NB4 (cell line): Measurements from ENCODE around the gene SLC9C1.

ENCODE experiments used
- POLR2A ChIP-seq: IDR thresholded peaks from 2 replicates; pipeline ENCODE4 v1.6.1; 2011; ENCODE audit warnings: mild to moderate bottlenecking; ENCODE audit not compliant: insufficient read length; ENCODE audit errors: extremely low read depth
- TF ChIP-seq, protein P1 (sequence below): IDR thresholded peaks from one replicate; pipeline ENCODE4 v1.5.1; 2012; ENCODE audit warnings: low read depth, low read length
- TF ChIP-seq, protein P2 (sequence below): IDR thresholded peaks from 2 replicates; pipeline ENCODE4 v1.6.1; 2011; ENCODE audit warnings: low read depth, low read length

DNA sequence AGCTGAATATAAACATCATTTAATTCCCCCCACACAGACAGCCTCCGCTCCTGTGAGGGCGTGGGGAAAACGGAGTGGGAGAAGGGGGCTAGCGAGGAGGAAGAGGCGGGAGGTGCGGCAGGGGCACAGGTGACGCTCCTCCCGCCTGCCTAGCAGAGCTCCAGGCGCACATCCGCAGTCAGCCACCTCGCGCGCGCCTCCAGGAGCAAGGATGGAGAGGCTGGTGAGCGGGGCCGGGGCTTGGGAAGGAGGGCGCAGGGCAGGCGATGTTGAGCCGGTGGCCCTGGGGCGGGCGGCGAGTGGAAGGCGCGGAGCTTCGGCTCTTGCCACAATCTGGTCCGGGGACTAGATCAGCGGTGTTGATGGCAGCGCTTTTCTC, 39.0 kb upstream of the SLC9C1 start, which contains the start of gene CD200:
- TF ChIP-seq POLR2A = no peak
- TF ChIP-seq, protein P1, sequence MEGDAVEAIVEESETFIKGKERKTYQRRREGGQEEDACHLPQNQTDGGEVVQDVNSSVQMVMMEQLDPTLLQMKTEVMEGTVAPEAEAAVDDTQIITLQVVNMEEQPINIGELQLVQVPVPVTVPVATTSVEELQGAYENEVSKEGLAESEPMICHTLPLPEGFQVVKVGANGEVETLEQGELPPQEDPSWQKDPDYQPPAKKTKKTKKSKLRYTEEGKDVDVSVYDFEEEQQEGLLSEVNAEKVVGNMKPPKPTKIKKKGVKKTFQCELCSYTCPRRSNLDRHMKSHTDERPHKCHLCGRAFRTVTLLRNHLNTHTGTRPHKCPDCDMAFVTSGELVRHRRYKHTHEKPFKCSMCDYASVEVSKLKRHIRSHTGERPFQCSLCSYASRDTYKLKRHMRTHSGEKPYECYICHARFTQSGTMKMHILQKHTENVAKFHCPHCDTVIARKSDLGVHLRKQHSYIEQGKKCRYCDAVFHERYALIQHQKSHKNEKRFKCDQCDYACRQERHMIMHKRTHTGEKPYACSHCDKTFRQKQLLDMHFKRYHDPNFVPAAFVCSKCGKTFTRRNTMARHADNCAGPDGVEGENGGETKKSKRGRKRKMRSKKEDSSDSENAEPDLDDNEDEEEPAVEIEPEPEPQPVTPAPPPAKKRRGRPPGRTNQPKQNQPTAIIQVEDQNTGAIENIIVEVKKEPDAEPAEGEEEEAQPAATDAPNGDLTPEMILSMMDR = no peak
- TF ChIP-seq, protein P2, sequence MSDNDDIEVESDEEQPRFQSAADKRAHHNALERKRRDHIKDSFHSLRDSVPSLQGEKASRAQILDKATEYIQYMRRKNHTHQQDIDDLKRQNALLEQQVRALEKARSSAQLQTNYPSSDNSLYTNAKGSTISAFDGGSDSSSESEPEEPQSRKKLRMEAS = no peak
